IPS-15b (cell line): ENCODE measurements around the gene CRYZL1.

ENCODE experiments used
- H3K27me3 ChIP-seq: one replicate; pipeline ENCODE4 v1.6.1; 2013; ENCODE audit warnings: low read length; ENCODE audit not compliant: control insufficient read depth, insufficient read depth
- H3K36me3 ChIP-seq: one replicate; pipeline ENCODE4 v1.6.1; 2013; ENCODE audit warnings: low read length; ENCODE audit not compliant: control insufficient read depth, insufficient read depth
- H3K4me1 ChIP-seq: one replicate; pipeline ENCODE4 v1.6.1; 2013; ENCODE audit warnings: mild to moderate bottlenecking, low read length; ENCODE audit not compliant: control insufficient read depth, insufficient read depth
- H3K4me3 ChIP-seq: one replicate; pipeline ENCODE4 v1.5.1; 2013; ENCODE audit warnings: low read depth, low read length
- H3K9ac ChIP-seq: one replicate; pipeline ENCODE4 v1.6.1; 2013; ENCODE audit warnings: low read depth, mild to moderate bottlenecking, low read length
- H3K9me3 ChIP-seq: one replicate; pipeline ENCODE4 v1.6.1; 2013; ENCODE audit warnings: mild to moderate bottlenecking, low read length; ENCODE audit not compliant: control insufficient read depth, insufficient read depth

The CRYZL1 gene

DNA sequence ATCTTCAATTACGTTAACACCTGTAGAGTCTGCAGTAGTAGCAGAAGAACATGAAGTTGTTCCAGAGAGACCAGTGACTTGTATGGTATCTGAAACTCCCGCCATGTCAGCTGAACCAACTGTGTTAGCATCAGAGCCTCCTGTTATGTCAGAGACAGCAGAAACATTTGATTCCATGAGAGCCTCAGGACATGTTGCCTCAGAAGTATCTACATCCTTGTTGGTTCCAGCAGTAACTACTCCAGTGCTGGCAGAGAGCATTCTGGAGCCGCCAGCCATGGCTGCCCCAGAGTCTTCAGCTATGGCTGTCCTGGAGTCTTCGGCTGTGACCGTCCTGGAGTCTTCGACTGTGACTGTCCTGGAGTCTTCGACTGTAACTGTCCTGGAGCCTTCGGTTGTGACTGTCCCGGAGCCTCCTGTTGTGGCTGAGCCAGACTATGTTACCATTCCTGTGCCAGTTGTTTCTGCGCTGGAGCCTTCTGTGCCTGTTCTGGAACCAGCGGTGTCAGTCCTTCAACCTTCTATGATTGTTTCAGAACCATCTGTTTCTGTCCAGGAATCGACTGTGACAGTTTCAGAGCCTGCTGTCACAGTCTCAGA, 88.4 kb downstream of the CRYZL1 start:
- Histone ChIP-seq H3K4me1 (peaks cover 2% of the 10 kb centered on the region), H3K27me3 (no peaks in the 10 kb centered on the region), H3K9me3 (no peaks in the 10 kb centered on the region), H3K4me3 (no peak overlapping the region), H3K9ac (no peak overlapping the region), H3K36me3 (peaks cover 60% of the 10 kb centered on the region)

DNA sequence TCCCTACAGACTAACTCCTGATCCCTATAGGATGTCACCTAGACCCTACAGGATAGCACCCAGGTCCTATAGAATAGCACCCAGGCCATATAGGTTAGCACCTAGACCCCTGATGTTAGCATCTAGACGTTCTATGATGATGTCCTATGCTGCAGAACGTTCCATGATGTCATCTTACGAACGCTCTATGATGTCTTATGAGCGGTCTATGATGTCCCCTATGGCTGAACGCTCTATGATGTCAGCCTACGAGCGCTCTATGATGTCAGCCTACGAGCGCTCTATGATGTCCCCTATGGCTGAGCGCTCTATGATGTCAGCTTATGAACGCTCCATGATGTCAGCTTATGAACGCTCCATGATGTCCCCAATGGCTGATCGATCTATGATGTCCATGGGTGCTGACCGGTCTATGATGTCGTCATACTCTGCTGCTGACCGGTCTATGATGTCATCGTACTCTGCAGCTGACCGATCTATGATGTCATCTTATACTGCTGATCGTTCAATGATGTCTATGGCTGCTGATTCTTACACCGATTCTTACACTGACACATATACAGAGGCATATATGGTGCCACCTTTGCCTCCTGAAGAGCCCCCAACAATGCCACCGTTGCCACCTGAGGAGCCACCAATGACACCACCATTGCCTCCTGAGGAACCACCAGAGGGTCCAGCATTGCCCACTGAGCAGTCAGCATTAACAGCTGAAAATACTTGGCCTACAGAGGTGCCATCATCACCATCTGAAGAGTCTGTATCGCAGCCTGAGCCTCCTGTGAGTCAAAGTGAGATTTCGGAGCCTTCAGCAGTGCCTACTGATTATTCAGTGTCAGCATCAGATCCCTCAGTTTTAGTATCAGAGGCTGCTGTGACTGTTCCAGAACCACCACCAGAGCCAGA, 89.2 kb downstream of the CRYZL1 start:
- no peaks in the 10 kb centered on the region for H3K27me3 ChIP-seq
- H3K9ac ChIP-seq = no peak overlapping the region
- no peak overlapping the region for H3K4me3 ChIP-seq
- no peaks in the 10 kb centered on the region for H3K9me3 ChIP-seq
- peaks cover 2% of the 10 kb centered on the region for H3K4me1 ChIP-seq
- H3K36me3 ChIP-seq = peaks cover 55% of the 10 kb centered on the region

DNA sequence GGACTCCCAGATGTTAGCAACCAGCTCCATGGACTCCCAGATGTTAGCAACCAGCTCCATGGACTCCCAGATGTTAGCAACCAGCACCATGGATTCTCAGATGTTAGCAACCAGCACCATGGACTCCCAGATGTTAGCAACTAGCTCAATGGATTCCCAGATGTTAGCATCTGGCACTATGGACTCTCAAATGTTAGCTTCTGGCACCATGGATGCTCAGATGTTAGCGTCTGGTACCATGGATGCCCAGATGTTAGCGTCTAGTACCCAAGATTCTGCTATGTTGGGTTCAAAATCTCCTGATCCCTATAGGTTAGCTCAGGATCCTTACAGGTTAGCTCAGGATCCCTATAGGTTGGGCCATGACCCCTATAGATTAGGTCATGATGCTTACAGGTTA, 89.9 kb downstream of the CRYZL1 start:
- H3K36me3 ChIP-seq = peaks cover 59% of the 10 kb centered on the region

DNA sequence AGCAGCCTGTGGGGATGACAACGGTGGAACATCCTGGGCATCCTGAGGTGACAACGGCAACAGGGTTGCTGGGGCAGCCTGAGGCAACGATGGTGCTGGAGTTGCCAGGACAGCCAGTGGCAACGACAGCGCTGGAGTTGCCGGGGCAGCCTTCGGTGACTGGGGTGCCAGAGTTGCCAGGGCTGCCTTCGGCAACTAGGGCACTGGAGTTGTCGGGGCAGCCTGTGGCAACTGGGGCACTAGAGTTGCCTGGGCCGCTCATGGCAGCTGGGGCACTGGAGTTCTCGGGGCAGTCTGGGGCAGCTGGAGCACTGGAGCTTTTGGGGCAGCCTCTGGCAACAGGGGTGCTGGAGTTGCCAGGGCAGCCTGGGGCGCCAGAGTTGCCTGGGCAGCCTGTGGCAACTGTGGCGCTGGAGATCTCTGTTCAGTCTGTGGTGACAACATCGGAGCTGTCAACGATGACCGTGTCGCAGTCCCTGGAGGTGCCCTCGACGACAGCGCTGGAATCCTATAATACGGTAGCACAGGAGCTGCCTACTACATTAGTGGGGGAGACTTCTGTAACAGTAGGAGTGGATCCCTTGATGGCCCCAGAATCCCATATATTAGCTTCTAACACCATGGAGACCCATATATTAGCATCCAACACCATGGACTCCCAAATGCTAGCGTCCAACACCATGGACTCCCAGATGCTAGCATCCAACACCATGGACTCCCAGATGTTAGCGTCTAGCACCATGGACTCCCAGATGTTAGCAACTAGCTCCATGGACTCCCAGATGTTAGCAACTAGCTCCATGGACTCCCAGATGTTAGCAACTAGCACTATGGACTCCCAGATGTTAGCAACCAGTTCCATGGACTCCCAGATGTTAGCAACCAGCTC, 90.5 kb downstream of the CRYZL1 start:
- Histone ChIP-seq H3K4me1 (peaks cover 2% of the 10 kb centered on the region), H3K27me3 (no peaks in the 10 kb centered on the region), H3K9me3 (no peaks in the 10 kb centered on the region), H3K36me3 (peaks cover 59% of the 10 kb centered on the region), H3K9ac (no peak overlapping the region), H3K4me3 (no peak overlapping the region)

More for the DNA sequence above, 89.9 kb downstream of the CRYZL1 start:
- H3K27me3 ChIP-seq = no peaks in the 10 kb centered on the region
- H3K9ac ChIP-seq = no peak overlapping the region
- H3K4me1 ChIP-seq = peaks cover 2% of the 10 kb centered on the region
- no peak overlapping the region for H3K4me3 ChIP-seq
- no peaks in the 10 kb centered on the region for H3K9me3 ChIP-seq

DNA sequence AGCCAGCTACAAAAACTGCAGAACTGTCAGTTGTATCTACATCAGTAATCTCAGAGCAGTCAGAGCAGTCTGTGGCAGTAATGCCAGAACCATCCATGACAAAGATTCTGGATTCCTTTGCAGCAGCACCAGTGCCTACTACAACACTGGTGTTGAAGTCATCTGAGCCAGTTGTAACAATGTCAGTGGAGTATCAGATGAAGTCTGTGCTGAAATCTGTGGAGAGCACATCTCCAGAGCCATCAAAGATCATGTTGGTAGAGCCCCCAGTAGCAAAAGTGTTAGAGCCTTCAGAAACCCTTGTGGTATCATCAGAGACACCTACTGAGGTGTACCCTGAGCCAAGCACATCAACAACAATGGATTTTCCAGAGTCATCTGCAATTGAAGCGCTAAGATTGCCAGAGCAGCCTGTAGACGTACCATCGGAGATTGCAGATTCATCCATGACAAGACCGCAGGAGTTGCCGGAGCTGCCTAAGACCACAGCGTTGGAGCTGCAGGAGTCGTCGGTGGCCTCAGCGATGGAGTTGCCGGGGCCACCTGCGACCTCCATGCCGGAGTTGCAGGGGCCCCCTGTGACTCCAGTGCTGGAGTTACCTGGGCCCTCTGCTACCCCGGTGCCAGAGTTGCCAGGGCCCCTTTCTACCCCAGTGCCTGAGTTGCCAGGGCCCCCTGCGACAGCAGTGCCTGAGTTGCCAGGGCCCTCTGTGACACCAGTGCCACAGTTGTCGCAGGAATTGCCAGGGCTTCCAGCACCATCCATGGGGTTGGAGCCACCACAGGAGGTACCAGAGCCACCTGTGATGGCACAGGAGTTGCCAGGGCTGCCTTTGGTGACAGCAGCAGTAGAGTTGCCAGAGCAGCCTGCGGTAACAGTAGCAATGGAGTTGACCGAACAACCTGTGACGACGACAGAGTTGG, 91.4 kb downstream of the CRYZL1 start:
- H3K4me1 ChIP-seq = peaks cover 2% of the 10 kb centered on the region
- no peak overlapping the region for H3K4me3 ChIP-seq
- H3K36me3 ChIP-seq = peaks cover 59% of the 10 kb centered on the region
- H3K27me3 ChIP-seq = no peaks in the 10 kb centered on the region
- H3K9me3 ChIP-seq = no peaks in the 10 kb centered on the region
- no peak overlapping the region for H3K9ac ChIP-seq

DNA sequence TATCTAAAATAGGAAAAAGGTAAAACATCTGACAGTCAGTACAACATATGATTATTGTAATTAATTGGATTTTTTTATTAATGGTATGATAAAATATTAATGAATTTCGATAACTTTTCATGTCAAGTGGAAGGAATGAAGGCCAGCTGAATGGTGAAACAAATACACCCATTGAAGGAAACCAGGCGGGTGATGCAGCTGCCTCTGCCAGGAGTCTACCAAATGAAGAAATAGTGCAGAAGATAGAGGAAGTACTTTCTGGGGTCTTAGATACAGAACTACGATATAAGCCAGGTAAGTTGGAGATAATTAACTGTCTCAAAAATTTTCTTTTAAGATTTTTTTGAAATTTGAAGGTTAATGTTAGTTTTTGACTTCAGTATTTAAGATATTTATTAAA, 95.5 kb downstream of the CRYZL1 start:
- Histone ChIP-seq H3K4me3 (no peak overlapping the region), H3K36me3 (peaks cover 28% of the 10 kb centered on the region), H3K27me3 (no peaks in the 10 kb centered on the region), H3K9ac (no peak overlapping the region), H3K4me1 (peaks cover 3% of the 10 kb centered on the region), H3K9me3 (no peaks in the 10 kb centered on the region)

DNA sequence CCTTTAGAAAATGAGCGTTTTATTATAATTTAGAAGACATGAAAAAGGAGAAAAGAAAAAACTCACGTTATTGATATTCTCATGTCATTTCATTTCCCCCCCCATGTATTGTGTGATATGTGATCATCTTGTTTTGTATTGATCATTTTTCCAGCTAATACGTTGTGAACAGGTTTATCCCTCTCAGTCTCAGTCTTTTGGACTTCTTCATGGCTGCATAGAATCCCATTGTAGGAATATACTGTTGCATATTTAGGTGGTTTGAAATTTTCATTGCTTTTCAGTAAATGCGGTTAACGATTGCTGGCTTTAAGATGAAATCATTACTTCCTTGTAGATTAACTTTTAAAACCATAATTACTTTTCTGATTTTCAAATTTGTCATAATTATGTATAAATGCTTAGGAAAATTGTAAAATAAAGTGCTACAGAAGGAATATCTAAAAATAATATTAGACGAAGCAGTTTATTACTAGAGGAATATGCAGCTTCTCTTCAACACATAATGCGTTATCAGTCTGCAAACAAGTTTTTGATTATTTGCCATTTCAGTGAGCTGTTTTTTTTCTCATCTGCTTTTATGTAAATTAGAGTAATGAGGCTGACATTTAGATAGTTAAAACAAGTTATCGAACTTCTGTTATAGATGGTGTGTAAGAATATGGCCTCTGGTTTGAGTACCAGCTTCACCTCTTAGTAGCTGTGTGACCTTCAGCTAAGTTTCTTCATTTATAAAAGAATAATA, 96.9 kb downstream of the CRYZL1 start:
- H3K36me3 ChIP-seq = peaks cover 13% of the 10 kb centered on the region
- no peaks in the 10 kb centered on the region for H3K9me3 ChIP-seq

DNA sequence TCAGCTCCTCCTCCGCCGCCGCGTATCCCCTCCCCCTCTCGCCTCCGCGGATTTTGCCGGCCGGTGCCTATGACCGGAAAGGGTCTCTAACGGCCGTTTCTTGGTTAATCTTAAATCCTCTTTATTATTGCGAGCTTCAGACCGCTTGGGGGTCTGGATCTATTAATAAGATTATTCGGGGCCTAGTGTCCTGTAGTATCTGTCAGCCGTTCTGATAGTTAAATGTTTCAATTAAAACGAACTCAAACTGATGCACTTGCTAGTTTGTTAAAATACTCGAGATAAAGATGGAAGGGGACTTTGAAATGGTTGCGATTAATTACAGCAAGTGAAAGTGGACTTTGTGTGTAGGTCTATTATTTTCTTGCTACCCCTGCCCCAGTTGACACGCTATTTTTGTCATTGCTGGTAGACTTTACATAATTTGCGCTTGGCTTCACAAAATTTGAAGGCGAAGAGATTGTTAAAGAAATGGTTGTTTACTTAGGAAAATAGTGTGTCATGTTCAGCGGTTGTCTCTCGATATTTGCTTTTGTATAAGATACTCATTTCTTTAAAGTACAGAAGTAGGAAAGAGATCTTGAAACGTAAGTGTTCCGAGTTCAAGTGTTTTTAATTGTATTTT, 97.9 kb downstream of the CRYZL1 start:
- Histone ChIP-seq H3K9ac (peak overlapping the region; percentile 100), H3K27me3 (no peaks in the 10 kb centered on the region), H3K36me3 (peaks cover 14% of the 10 kb centered on the region), H3K9me3 (no peaks in the 10 kb centered on the region), H3K4me3 (peak overlapping the region; percentile 98), H3K4me1 (peaks cover 8% of the 10 kb centered on the region)

More for the DNA sequence above, 96.9 kb downstream of the CRYZL1 start:
- Histone ChIP-seq H3K9ac (peak overlapping the region; percentile 100), H3K4me3 (peak overlapping the region; percentile 98), H3K27me3 (no peaks in the 10 kb centered on the region), H3K4me1 (peaks cover 8% of the 10 kb centered on the region)

DNA sequence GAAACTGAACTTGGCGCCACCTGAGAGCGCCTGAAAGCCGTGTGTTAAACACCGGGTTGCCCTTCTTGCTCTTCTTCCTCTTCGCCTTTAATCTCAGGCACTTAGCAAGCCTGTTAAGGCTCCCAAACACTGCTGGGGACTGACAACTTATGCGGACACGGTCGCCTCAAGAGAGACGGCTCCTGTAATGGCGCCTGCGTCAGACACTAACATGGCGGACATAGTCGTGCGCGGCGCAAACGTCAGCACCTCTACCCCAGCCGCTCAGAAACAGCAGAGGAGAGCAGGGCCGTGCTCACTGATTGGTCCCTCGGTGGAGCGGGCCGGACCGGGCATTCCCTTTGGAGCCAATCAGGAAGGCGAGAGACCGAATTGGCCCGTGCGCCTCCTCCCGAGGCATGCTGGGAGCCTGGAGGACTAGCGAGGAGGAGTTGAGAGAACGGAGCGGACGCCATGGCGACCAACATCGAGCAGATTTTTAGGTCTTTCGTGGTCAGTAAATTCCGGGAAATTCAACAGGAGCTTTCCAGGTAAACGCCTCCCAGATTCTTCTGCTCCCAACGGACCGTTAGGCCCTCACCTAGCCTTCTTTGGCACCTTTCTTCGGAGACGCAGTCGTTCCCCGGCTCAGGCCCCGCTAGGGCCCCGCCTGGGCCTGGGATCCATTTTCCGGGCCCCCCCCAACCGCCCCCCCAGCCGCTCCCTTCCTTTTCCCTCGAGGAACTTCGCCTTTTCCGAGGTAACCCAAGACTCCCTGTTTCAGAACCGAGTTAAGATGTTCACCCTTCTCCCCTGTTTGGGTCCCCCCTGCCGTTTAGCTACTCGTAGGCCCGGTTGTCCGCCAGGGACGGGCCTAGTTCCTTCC, 98.7 kb downstream of the CRYZL1 start, which contains the start of gene SON:
Gene SON (plus strand): TSS at position 399 of the 865 bp plus-strand sequence. CDS start 55 bp downstream, at position 454.
- Histone ChIP-seq H3K9me3 (no peaks in the 10 kb centered on the region), H3K4me3 (peak within 1 kb of the TSS; percentile 98), H3K9ac (peak within 1 kb of the TSS; percentile 100), H3K4me1 (peaks cover 8% of the 10 kb centered on the region), H3K27me3 (no peaks in the 10 kb centered on the region), H3K36me3 (peaks cover 17% of the 10 kb centered on the region)
